GM19463 (cell line): Measurements from ENCODE around the gene COQ4.
"Not testable (repeated sequence)": the region's sequence is repeated elsewhere in the genome, so short reads cannot be mapped to it uniquely, and the experiment has no call there.

ENCODE experiments used
- ATAC-seq: cut with Tn5 transposase; IDR thresholded peaks from one replicate; pipeline ENCODE4 v1.9.1; 2021; ENCODE audit warnings: mild to moderate bottlenecking, moderate library complexity; ENCODE audit not compliant: unreplicated experiment

The COQ4 gene

GRCh38 chr9:128298535-128299482 lies 23.8 kb upstream of the COQ4 start:
- no peak for ATAC-seq

- no peak for ATAC-seq
These were observed 18.3 kb upstream of the COQ4 start for GRCh38 chr9:128304136-128304970.

- no peak for ATAC-seq
These were observed 17.7 kb upstream of the COQ4 start for GRCh38 chr9:128304971-128305288.

GRCh38 chr9:128309551-128309950 lies 13.1 kb upstream of the COQ4 start:
- ATAC-seq: no peak

- no peak for ATAC-seq
These were observed 12.2 kb upstream of the COQ4 start for GRCh38 chr9:128310461-128310860.

- ATAC-seq: no peak
These were observed 7.9 kb upstream of the COQ4 start for GRCh38 chr9:128314697-128315096.

GRCh38 chr9:128316421-128316820 lies 6.2 kb upstream of the COQ4 start:
- ATAC-seq: no peak

- no peak for ATAC-seq
These were observed 5.0 kb upstream of the COQ4 start for GRCh38 chr9:128317629-128318028.

GRCh38 chr9:128321343-128321742 lies 1.3 kb upstream of the COQ4 start:
- ATAC-seq: no peak

- ATAC-seq: peak; percentile 10
These were observed 698 bp upstream of the COQ4 start for GRCh38 chr9:128321879-128322403.

GRCh38 chr9:128323212-128323730 lies 632 bp downstream of the COQ4 start:
- ATAC-seq: no peak

GRCh38 chr9:128323791-128324190 lies 1.2 kb downstream of the COQ4 start:
- no peak for ATAC-seq

- ATAC-seq: no peak
These were observed 1.8 kb downstream of the COQ4 start for GRCh38 chr9:128324401-128324800.

- no peak for ATAC-seq
These were observed 3.0 kb downstream of the COQ4 start for GRCh38 chr9:128325629-128326028.

- ATAC-seq: no peak
These were observed 10.8 kb downstream of the COQ4 start for GRCh38 chr9:128333451-128333869.

- ATAC-seq: no peak
These were observed 12.5 kb downstream of the COQ4 start for GRCh38 chr9:128335161-128335560.

- no peak for ATAC-seq
These were observed 13.3 kb downstream of the COQ4 start for GRCh38 chr9:128335914-128336313.

GRCh38 chr9:128337936-128338335 lies 15.3 kb downstream of the COQ4 start:
- ATAC-seq: no peak

- not testable (repeated sequence) for ATAC-seq
These were observed 16.4 kb downstream of the COQ4 start for GRCh38 chr9:128338852-128339614.

GRCh38 chr9:128339761-128340690 lies 17.4 kb downstream of the COQ4 start, which contains the start of gene SLC27A4:
TSS of gene SLC27A4 (plus strand) at chr9:128340527. CDS start at chr9:128343133, 2,606 bp downstream.
- peak; percentile 81 for ATAC-seq
